ENCODE results near the gene TMUB1. TPM values are rescaled to one million over a fixed set of nuclear protein-coding genes. Genes with fewer than 3 reads are reported as not detected.
"Not testable (repeated sequence)": the region's sequence is repeated elsewhere in the genome, so short reads cannot be mapped to it uniquely, and the experiment has no call there.

Gene TMUB1
- total RNA-seq, 1 donor from 2014 or later, result 35.5 TPM

DNA sequence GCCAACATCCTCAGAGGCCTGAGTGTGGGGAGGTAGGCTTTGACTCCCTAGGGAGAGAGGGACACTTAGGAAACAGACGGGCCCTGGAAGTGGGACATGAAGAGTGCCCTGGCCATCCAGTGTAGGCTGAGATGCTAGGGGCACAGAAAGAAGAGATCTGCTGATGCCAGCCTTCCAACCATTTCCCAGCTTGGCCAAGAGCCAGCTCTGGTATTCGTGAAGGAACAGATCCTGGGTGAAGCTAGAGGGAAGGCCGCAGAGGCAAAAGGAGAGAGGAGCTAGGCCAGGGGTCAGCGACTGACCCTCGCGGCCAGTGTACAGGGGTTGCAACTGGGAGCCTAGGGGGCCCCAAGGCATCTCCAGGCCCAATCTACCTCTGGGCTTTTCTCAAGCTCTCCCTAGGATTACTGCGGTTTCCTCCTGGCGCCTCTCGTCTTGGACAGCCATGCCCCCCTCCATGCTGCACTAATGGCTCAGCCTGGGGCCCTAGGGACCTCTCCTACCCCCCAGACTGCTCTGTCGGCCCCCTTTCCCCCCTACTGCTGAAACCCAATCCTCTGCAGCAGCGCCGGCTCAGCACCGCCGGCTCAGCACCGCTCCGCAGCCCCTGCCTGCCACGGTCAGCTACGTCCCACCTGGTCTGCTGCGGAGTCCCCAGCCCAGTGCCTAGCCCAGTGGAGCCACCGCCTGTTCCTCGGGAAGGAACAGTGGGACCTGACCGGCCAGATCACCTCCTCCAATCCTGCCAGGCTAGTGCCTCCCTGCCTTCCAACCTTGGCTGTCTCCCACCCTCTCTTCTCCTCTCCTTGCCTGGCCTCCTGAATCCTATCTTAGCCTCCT, 35.1 kb downstream of the TMUB1 start, which contains the start of gene ASIC3:
Gene ASIC3 (plus strand): TSS at position 556 of the 840 bp plus-strand sequence. CDS start 355 bp downstream, outside the sequence.
- no peak for ATAC-seq
- intact Hi-C loops (cut with DNase I), result no loop called here
- DNase-seq (ENCODE audit: missing footprints), result peak; percentile 46

DNA sequence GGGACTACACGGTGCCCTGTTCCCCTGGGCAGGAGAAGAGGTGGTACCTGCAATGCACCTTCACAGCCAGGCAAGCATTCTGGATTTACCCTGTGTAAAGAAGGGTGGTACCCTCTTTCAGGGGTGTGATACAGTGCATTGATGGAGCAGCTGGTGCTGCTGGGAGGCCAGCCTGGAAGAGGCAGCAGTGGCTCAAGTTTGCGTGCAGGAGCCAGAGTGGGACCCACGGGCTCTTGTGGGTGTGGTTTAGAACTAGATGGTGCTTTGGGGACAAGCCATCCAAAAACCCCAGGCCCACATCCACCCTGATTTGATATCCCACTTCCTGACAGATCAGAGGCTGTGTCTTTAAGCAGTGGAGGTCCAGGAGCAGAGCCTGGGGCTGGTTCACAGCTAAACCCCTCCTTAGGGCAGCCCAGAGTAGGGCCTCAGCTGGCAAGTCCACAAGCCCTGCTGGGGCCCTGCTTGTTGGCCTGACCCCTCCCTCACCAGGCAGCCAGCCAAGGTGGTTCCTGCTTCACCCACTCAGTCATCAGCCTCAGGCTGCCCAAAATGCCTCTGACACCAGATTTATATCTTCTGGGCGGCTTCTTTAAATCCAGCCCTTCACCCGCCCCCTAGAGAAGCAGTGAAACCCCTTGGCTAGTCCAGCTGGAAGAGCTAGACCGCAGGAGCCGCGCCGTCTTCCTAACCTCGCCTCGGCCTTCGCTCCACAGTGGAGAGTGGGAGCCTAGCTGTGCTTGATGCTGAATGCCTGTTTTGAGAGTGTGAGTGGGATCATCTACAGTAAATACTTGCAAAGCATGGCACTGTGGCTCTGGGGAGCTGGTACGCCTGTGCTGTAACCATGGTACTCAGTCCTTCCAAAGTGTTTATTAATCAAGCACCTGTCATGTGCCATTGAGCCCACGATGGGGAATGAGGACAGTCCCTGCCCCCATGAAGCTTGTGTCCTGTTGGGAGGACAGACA, 36.4 kb downstream of the TMUB1 start:
- intact Hi-C loops (cut with DNase I), result no loop called here
- DNase-seq (ENCODE audit: missing footprints) (peak; percentile 56), ATAC-seq (no peak)

DNA sequence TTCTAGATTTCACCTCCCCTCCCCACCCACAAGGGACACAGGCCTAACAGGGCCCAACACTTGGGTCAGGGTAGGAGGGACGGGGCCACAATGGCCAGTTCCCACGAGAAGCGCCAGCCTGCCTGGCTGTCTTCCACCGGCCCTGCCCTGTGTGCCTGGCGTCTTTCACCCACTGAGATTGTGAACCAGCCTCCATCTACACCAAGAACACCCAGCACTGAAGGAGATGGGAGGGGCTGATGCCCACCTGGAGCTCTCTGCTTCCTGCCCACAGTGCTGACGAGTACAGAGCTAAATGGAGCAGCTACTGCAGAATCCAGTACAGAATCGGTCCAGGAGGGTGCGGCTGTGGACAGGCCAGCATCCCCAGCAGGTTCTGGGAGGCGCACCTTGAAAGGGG, 37.3 kb downstream of the TMUB1 start:
- intact Hi-C loops (cut with DNase I), result no loop called here
- ATAC-seq (no peak), DNase-seq (ENCODE audit: missing footprints) (peak; percentile 41)

DNA sequence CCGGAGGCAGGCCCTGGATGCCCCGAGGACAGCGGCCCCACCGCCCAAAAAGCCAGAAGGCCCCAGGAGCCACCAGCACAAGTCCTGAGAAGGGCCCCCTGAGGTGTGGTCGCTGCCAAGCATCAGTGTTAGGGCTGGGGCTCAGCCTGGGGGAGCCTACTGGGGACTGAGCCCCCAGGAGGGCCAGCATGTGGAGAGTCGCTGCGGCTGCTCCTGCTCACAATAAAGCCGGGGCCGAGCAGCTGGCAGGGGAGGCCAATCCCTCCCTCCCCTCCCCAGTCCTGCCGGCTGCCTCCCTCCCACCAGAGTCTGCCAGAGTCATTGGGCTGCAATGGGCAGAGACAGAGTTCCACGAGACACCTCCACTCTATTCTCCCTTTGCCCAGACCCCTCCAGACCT, 38.0 kb downstream of the TMUB1 start:
- DNase-seq (ENCODE audit: missing footprints), result peak; percentile 66
- ATAC-seq, result no peak
- intact Hi-C loops (cut with DNase I), result no loop called here

DNA sequence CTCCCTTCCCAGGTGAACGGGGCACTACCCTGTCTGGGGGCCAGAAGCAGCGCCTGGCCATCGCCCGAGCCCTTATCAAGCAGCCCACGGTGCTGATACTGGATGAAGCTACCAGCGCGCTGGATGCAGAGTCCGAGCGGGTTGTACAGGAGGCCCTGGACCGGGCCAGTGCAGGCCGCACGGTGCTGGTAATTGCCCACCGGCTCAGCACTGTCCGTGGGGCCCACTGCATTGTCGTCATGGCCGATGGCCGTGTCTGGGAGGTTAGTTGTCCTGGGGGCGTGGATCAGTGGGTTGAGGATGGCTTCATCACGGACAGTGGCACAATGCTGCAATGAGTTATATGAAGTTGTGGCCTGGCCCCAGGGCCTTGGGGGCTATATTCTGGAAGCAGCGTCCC, 39.3 kb downstream of the TMUB1 start:
- DNase-seq (ENCODE audit: missing footprints) (peak; percentile 70), ATAC-seq (no peak)
- intact Hi-C loops (cut with DNase I), result no loop called here

DNA sequence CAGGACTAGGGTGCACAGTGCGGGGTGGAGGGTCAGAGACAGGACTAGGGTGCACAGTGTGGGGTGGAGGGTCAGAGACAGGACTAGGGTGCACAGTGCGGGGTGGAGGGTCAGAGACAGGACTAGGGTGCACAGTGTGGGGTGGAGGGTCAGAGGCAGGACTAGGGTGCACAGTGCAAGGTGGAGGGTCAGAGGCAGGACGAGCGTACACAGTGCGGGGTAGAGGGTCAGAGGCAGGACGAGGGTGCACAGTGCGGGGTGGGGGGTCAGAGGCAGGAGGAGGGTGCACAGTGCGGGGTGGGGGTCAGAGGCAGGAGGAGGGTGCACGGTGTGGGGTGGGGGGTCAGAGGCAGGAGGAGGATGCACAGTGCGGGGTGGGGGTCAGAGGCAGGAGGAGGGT, 39.8 kb downstream of the TMUB1 start:
- ATAC-seq; intact Hi-C loops (cut with DNase I): not testable (repeated sequence)
- DNase-seq (ENCODE audit: missing footprints), result peak; percentile 57

DNA sequence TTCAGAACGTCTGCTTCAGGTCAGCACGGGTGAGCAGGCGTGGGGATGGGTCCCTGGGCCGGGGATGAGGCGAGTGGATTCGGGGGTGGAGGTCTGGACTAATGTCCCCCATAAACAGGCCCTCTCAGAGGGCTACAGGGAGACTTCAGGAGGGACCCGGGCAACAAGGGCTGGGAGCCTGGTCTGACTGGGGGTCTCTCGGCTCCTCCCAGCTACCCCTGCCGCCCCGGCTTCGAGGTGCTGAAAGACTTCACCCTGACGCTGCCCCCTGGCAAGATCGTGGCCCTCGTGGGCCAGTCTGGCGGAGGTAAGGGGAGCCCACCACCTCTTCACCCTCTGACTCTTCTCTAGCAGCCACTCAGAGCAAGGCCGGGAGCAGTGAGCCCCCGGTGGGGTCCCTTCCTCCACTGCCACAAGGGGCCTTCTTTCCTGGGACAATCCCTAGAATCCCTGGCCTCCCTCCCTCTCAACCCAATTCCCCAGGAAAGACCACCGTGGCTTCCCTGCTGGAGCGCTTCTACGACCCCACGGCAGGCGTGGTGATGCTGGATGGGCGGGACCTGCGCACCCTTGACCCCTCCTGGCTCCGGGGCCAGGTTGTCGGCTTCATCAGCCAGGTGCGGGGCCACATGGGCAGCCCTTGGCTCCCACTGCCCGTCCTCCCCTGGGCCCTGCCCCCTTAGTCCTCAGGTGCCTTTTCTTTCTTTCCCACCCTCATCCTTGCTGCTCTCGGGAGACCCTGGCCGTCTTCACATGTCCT, 42.5 kb downstream of the TMUB1 start:
- intact Hi-C loops (cut with DNase I), result no loop called here
- ATAC-seq (no peak), DNase-seq (ENCODE audit: missing footprints) (no peak)

DNA sequence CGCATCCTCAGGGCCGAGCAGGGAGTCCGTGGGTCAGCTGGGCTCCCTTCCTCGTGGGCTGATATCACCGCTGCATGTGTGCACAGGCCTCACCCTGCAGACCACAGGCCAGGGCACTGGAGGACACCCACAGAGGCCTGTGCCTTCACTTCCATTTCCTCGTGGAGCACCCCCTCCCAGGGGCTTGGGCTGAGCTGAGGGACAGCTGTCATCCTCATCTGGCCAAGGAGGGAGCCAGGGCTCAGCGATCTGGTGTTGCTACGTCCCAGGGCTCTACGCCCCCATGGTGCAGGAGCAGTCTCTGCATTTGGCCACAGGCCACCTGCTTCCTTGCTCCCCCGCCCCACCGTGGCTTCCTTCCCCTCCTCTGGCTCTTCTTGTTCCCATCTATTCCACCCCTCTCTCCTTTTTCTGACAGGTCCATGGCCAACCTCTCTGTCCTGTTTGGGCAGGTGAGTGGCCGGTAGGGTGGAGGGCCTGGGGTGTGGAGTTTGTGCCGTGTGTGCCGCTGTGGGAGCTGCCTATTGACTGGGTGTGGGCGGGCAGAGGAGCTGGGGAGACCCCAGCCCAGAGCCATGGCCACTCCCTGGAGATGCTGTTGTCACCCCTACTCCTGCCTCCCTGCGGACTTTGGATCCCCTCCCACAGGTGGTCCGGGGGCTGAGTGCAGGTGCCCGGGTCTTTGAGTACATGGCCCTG, 43.3 kb downstream of the TMUB1 start:
- ATAC-seq (no peak), DNase-seq (ENCODE audit: missing footprints) (peak; percentile 27)
- intact Hi-C loops (cut with DNase I), result no loop called here

DNA sequence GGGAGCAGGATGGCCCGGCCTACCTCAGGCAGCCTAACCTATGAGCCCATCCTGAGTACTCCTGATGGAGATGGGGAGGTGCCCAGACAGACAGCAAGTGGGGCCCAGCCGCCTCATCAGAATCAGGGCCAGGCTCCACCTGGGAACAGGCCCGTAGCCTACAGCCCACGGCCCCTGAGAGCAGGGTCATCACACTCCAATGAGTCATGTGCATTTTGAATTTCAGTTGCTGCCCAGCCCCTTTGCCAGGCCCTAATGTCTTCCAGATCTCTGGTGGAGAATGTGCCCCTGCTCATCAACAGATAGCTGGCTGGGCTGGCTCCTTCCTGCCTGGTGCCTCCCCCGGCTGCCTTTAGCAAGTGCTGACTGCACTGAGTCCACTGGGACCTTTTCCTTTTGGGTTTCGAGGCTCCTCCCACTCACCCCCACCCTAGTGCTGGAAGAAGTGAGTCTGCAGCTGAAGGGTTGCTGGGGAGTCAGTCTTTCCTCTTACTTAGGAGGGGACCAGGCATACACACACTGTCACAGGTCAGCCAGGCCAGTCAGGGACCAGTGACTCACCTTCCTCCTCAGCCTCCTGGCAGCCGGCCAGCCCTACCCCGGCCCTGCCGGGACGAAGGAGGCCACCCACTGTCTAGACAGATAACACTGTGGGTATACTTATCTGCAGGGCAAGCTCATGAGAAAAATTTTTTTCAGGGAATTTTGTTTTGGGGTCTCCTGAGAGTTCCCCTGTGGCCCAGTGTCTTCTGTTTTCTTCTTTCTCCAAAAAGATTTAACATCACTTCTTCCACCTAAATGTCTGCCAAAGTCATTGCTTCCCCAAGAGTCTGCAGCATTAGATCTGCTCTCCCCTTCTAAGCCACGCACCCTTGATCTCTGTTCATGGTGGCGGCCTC, 44.1 kb downstream of the TMUB1 start:
- intact Hi-C loops (cut with DNase I), result no loop called here
- DNase-seq (ENCODE audit: missing footprints) (peak; percentile 74), ATAC-seq (no peak)

DNA sequence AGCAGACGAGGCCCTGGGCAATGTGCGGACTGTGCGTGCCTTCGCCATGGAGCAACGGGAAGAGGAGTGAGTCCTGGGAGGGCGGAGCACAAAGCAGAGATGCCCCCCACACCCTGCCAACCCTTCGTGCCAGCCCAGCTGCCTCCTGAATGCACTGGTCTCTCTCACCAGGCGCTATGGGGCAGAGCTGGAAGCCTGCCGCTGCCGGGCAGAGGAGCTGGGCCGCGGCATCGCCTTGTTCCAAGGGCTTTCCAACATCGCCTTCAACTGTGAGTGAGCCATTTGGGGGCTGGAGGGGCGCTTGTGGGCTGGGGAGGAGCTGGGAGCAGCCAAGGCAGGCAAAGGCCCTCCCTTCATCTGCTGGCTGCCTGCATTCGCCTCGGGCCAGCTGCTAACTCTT, 47.4 kb downstream of the TMUB1 start:
- DNase-seq (ENCODE audit: missing footprints) (peak; percentile 53), ATAC-seq (no peak)
- intact Hi-C loops (cut with DNase I), result no loop called here

DNA sequence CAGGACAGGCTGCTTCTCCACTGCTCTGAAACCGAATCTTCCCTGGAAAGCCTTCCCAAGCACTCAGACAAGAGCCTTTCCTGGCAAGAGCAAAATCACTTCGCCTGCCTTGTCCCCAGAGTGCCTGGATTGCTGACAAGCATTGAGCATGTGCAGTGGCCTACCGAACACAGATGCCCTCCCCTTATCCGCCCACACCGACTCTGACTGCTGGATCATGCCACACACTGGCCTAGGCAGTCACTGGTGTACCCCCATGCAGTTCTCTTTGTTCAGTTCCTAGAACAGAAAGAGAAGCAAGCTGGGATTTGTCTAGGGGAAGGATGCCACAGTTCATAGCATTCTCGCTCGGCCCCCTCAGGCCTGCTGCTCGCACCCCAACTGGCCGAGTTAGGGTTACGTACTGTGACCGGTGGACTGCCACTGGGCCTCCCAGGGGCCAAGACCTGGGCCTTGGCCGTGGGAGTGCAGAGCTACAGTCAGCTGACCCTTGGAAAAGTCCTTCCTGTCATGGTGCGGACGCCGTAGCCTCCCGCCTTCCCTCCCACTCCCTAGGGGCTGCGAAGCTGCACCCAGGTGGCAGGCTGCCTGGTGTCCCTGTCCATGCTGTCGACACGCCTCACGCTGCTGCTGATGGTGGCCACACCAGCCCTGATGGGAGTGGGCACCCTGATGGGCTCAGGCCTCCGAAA, 48.1 kb downstream of the TMUB1 start:
- ATAC-seq, result peak; percentile 77

DNA sequence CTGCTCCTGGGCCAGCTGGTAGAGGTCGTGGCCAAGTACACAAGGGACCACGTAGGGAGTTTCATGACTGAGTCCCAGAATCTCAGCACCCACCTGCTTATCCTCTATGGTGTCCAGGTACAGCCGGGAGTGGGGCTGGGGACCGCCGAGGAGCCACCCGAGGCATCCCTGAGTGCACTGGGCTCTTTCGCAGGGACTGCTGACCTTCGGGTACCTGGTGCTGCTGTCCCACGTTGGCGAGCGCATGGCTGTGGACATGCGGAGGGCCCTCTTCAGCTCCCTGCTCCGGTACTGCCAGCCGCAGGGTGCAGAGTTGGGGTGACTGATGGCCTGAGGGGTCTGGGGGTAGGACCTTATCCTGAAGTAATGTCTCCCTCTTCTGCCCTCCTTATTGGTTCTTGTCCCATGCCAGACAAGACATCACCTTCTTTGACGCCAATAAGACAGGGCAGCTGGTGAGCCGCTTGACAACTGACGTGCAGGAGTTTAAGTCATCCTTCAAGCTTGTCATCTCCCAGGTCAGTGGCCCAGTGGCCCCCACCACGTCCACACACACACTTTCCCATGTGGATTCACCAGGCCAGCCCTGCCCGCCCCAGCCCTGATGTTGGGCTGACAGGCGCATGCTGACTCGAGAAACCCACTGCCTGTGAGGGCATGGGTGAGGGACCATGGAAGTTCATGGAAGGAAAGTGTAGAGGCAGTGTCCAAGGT, 48.8 kb downstream of the TMUB1 start:
- ATAC-seq (no peak), DNase-seq (ENCODE audit: missing footprints) (peak; percentile 50)
- intact Hi-C loops (cut with DNase I), result no loop called here

More for the DNA sequence above, 48.1 kb downstream of the TMUB1 start:
- intact Hi-C loops (cut with DNase I), result no loop called here
- DNase-seq (ENCODE audit: missing footprints), result peak; percentile 57

DNA sequence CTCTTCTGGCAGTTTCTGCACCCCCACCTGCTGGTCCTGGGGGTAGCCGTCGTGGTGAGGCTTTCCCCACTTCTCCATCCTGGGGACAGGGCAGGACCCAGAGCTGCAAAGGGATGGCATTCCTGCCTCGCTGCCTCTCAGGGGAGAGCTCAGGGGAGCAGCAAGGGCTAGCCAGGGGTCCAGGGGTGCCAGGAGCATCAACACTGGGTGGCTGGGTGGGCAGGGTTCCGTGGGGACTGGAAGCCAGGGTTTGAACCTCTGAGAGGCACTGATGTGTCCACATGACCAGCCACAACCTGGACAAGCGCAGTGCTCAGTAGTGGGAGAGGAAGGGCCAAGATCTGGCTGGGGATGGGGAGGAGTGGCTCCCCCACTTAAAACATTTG, 49.4 kb downstream of the TMUB1 start:
- ATAC-seq (no peak), DNase-seq (ENCODE audit: missing footprints) (peak; percentile 55)
- intact Hi-C loops (cut with DNase I), result no loop called here

DNA sequence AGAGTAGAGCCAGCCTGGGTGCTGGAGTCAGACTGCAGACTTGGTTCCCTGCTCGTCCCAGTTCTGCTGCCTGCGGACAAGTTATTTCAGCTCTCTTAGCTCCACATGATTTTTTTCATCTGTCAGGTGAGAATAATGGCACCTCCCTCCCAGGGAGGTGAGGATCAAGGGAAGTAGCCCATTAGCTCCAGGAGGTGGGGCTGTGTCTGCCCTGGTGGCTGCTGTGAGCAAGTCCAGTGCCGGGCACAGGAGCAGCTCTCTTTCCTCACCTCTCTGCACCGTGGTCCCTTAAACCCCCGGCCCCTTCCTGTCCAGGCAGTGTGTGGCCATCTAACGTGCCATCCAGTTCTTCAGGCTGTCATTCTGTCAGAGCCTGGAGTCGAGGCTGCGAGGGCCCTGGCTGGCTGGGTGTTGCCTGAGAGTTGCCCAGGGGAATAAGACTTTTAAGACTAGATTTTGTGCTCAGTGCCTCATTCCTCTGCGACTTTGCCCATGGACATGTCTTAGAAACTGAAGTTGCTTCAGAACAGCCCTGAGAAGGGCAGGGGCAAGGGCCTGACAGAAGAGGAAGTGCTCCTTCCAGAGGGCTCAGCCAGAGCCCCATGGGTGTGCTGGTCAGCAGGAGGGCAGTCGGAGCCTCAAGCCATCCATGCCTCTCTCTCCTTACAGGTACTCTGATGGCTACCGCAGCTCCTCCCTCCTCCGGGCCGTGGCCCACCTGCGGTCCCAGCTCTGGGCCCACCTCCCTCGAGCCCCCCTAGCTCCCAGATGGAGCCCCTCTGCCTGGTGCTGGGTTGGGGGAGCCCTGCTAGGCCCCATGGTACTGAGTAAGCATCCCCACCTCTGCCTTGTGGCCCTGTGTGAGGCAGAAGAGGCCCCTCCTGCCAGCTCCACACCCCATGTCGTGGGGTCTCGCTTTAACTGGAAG, 50.1 kb downstream of the TMUB1 start:
- ATAC-seq, result no peak
- peak; percentile 37 for DNase-seq (ENCODE audit: missing footprints)
- intact Hi-C loops (cut with DNase I), result no loop called here
